ENCODE results near the gene ARHGEF37. TPM values are rescaled to one million over a fixed set of nuclear protein-coding genes. Genes with fewer than 3 reads are reported as not detected.
A peak's percentile ranks its signal among the peaks of the same experiment; 100 is the strongest.
"Not testable (repeated sequence)": the region's sequence is repeated elsewhere in the genome, so short reads cannot be mapped to it uniquely, and the experiment has no call there.

The ARHGEF37 gene
- total RNA-seq, 3 donors from 2014 or later, result 13.4 to 35.0 (median 24.6) TPM

GRCh38 chr5:149596712-149597111 lies 15.4 kb downstream of the ARHGEF37 start:
- DNase-seq (no peak), ATAC-seq (peak; percentile 79)
- Histone ChIP-seq H3K9me3 (no peaks in the 10 kb centered on the region), H3K36me3 (ENCODE audit: low read depth) (no peaks in the 10 kb centered on the region), H3K4me3 (no peak overlapping the region), H3K4me1 (ENCODE audit: low read depth) (no peaks in the 10 kb centered on the region)
- TF ChIP-seq CTCF (IDR thresholded peaks at IDR 0.05), result no peak
- intact Hi-C loops (cut with DNase I, micrococcal nuclease), result no loop called here

GRCh38 chr5:149597618-149598017 lies 16.3 kb downstream of the ARHGEF37 start:
- TF ChIP-seq CTCF (IDR thresholded peaks at IDR 0.05), result no peak
- Histone ChIP-seq H3K36me3 (ENCODE audit: low read depth) (no peaks in the 10 kb centered on the region), H3K4me1 (ENCODE audit: low read depth) (no peaks in the 10 kb centered on the region), H3K4me3 (no peak overlapping the region), H3K9me3 (no peaks in the 10 kb centered on the region)
- ATAC-seq (no peak), DNase-seq (no peak)
- intact Hi-C loops (cut with DNase I, micrococcal nuclease), result no loop called here

- ATAC-seq; H3K36me3 ChIP-seq (ENCODE audit: low read depth); intact Hi-C loops (cut with DNase I, micrococcal nuclease); H3K4me3 ChIP-seq; H3K9me3 ChIP-seq; DNase-seq; H3K4me1 ChIP-seq (ENCODE audit: low read depth): not testable (repeated sequence)
Observed at GRCh38 chr5:149598234-149598633, 16.9 kb downstream of the ARHGEF37 start.

GRCh38 chr5:149598966-149599365 lies 17.7 kb downstream of the ARHGEF37 start:
- H3K9me3 ChIP-seq, result no peaks in the 10 kb centered on the region
- TF ChIP-seq CTCF (IDR thresholded peaks at IDR 0.05), result no peak
- intact Hi-C loops (cut with DNase I, micrococcal nuclease), result no loop called here
- peaks cover 6% of the 10 kb centered on the region for H3K4me1 ChIP-seq (ENCODE audit: low read depth)
- no peak overlapping the region for H3K4me3 ChIP-seq
- no peak for ATAC-seq
- DNase-seq, result no peak
- no peaks in the 10 kb centered on the region for H3K36me3 ChIP-seq (ENCODE audit: low read depth)

- Histone ChIP-seq H3K36me3 (ENCODE audit: low read depth) (no peaks in the 10 kb centered on the region), H3K4me3 (no peak overlapping the region), H3K9me3 (no peaks in the 10 kb centered on the region), H3K4me1 (ENCODE audit: low read depth) (peaks cover 7% of the 10 kb centered on the region)
- no peak for TF ChIP-seq CTCF (IDR thresholded peaks at IDR 0.05)
- DNase-seq (no peak), ATAC-seq (no peak)
- intact Hi-C loops (cut with DNase I, micrococcal nuclease), result no loop called here
Observed at GRCh38 chr5:149599375-149599774, 18.1 kb downstream of the ARHGEF37 start.

GRCh38 chr5:149600932-149601331 lies 19.6 kb downstream of the ARHGEF37 start:
- H3K9me3 ChIP-seq, result no peaks in the 10 kb centered on the region
- no peaks in the 10 kb centered on the region for H3K36me3 ChIP-seq (ENCODE audit: low read depth)
- no peak for ATAC-seq
- no peak overlapping the region for H3K4me3 ChIP-seq
- intact Hi-C loops (cut with DNase I, micrococcal nuclease), result no loop called here
- no peak for DNase-seq
- no peak for TF ChIP-seq CTCF (IDR thresholded peaks at IDR 0.05)
- H3K4me1 ChIP-seq (ENCODE audit: low read depth), result peaks cover 12% of the 10 kb centered on the region
